HG03378 (cell line): ENCODE results near the gene SRRM4.

Experiments used
- ATAC-seq: cut with Tn5 transposase; IDR thresholded peaks from one replicate; pipeline ENCODE4 v1.9.1; 2021; ENCODE audit warnings: mild to moderate bottlenecking, moderate library complexity; ENCODE audit not compliant: unreplicated experiment

SRRM4 gene

DNA sequence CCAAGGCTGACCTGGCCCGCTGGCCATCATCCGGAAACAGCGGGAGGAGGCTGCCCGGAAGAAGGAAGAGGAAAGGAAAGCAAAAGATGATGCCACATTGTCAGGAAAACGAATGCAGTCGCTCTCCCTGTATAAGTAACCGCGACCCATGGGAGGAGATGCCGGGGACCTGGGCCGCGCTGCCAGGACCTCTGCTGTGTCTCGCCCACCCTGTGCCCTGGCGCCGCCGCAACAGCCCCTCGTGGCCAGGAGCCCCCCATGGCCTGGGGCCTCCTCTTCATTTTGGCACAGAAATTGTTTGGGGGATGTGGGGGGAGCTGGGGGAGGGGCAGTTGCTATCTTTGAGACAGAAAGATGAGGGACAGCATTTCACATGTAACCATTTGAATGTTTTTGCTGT lies 213.9 kb downstream of the SRRM4 start:
- no peak for ATAC-seq

GRCh38 chr12:119198440-119198839 lies 217.1 kb downstream of the SRRM4 start:
- no peak for ATAC-seq

GRCh38 chr12:119200601-119201000 lies 219.3 kb downstream of the SRRM4 start:
- ATAC-seq, result no peak

DNA sequence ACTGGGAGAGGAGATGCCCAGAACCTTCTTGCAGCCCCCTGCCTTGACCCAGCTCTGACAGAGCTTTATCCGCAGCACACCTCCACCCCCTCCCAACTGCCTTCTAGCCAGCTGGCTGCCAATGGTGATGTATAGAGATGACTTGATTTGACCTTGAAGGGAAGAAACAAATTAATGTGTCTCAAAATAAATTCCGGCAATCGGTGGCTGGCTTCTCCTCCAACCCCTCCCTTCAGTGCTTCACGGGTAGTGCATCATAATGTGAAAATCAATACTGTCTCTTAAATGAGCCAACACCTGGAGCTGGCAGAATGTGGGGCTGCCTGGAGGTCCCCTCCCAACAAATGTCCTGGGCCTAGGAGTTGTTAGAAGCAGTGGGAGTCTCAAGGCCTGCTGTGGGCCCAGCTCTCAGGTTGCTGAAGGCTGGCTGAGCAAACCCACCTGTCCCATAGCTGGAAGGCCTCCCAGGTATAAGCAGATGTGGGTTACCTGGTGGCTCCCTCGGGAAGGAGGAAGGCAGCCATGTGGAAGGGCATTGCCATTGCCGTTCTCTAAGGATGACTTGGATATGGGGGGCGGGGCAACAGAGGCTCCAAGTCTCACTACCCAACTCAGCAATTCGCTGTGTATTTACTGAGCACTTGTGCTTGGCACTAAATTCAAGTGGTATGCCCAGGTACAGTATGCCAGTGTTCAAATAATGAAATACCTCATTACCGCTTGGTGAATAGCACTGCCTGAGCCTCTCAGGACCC lies 220.6 kb downstream of the SRRM4 start:
- no peak for ATAC-seq

DNA sequence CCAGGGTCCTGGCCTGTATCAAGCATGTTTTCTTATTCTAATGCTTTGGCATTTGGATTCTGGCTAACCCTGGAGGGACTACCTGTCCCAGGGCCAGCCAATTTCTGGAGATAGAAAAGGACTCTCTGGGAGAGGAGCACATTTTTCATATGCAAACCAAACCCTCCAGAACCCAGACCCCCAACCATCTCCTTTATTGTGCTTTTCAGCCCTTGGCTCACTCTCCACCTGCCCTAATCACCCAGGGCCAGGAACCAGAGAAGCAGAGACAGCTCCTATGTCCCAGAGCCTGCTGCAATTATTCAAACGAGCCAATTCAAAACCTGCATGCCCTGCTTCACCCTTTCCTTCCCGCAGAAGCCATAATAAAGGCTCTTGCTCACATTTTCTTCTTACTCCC lies 221.2 kb downstream of the SRRM4 start:
- ATAC-seq, result no peak

DNA sequence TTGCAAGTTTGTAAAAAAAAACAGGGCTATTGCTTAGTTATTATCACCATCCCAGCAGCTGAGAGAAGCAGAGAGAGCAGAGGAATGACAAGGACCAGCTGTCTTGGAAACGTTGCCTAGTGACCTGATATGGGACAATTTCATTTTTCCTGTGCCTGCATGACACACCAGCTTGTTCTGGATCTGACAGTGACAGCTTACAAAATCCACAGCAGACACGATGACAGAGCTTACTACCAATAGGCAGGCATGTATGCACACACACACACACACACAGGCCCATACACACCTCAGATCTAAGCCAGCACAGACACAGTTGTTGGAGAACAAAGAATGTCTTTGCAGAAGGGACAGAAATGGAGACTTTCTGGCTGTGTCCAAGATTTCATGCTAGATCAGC lies 222.8 kb downstream of the SRRM4 start:
- no peak for ATAC-seq

- ATAC-seq, result no peak
These were observed 223.4 kb downstream of the SRRM4 start for GRCh38 chr12:119204671-119205285.

GRCh38 chr12:119206348-119207062 lies 225.2 kb downstream of the SRRM4 start:
- ATAC-seq, result no peak

DNA sequence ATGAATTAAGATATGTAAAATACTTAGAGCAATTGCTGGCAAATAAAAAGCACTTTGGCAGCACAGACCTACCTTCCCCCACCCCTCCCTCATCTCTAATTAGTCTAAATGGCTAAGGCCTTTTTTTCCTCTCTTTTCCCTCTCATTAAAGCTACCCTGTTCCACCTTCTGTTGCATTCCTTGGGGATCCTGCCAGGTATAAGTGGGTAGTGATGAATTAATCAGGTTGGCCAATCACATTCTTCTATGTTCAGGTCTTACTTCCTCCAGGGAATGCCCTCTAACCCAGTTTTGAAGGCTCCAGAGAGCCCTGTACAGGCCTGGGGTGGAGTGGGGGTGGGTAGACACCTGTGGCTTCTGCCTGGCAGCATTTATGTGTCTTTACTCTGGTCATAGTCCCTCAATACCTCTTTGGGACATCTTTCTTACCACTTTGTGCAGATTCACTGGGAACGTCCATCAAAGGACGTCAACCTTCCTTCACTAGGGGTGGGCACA lies 225.8 kb downstream of the SRRM4 start:
- ATAC-seq, result no peak

- no peak for ATAC-seq
These were observed 227.3 kb downstream of the SRRM4 start for GRCh38 chr12:119208626-119209061.

- ATAC-seq, result no peak
These were observed 230.5 kb downstream of the SRRM4 start for GRCh38 chr12:119211884-119212283.
